ENCODE data around the gene PAK1IP1. TPM values are rescaled to one million over a fixed set of nuclear protein-coding genes. Genes with fewer than 3 reads are reported as not detected.

PAK1IP1 gene
- total and polyA plus RNA-seq, 3 donors from 2014 or later, result 9.5 to 12.5 (median 11.0) TPM

DNA sequence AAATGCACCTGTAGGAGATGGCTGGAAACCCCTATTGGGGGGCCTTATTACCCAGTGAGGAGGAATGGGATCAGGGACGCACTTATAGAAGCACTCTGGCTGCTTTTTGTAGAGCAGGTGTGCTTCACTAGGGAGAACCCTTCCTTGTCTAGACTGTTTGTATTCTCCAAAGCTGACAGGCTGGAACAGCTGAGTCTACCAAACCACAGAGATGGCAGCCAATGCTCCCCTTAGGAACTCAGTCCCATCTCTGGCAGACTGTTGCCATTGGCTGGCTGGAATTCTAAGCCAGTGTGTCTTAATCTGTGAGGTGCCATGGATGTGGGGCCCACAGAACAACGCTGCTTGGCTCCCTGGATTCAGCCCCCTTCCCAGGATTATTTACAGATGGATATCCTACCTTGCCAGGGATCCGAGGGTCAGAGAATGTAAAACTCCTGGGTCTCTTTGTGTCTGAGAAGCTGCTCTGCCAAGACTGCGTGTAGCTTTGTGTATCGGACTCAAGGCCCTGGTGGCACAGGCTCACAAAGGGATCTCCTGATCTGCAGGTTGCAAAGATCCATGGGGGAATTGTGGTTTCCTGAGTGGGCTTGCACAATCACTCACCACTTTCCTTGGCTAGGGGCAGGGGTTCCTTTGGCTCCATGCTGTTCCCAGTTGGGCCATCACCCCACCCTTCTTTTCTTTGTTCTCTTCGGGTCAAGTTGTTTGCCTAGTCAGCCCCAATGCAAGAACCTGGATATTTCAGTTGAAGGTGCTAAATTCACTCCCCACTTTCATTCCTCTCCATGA, 26.4 kb upstream of the PAK1IP1 start:
- WGBS, 2 donors, result 86 to 91% methylated on average over 6 of the region's 6 CpGs
- no peak overlapping the region for H3K4me3 ChIP-seq

GRCh38 chr6:10676403-10676802, 18.4 kb upstream of the PAK1IP1 start:
- no peaks in the 10 kb centered on the region for H3K36me3 ChIP-seq (ENCODE audit: low read depth, missing control alignments)
- no peaks in the 10 kb centered on the region for H3K27me3 ChIP-seq
- intact Hi-C loops (cut with DNase I; ENCODE audit: low total_unique reads), result no loop called here
- H3K4me3 ChIP-seq, result peak overlapping the region in 1 of 2 donors; percentile 36
- no peaks in the 10 kb centered on the region for H3K9me3 ChIP-seq
- no peaks in the 10 kb centered on the region for H3K4me1 ChIP-seq
- TF ChIP-seq POLR2A (IDR thresholded peaks at IDR 0.05) (no peak), CTCF (IDR thresholded peaks at IDR 0.05) (no peak)
- DNase-seq, result peak; percentile 81
- WGBS, 2 donors, result 62 to 72% methylated on average over 7 of the region's 7 CpGs
- H3K27ac ChIP-seq, result no peak overlapping the region

More for the DNA sequence above, 26.4 kb upstream of the PAK1IP1 start:
- intact Hi-C loops (cut with DNase I; ENCODE audit: low total_unique reads), result no loop called here
- no peak for DNase-seq
- H3K27me3 ChIP-seq, result no peaks in the 10 kb centered on the region
- H3K9me3 ChIP-seq, result no peaks in the 10 kb centered on the region
- no peaks in the 10 kb centered on the region for H3K4me1 ChIP-seq
- TF ChIP-seq CTCF (IDR thresholded peaks at IDR 0.05), result no peak
- no peak for TF ChIP-seq POLR2A (IDR thresholded peaks at IDR 0.05)
- H3K27ac ChIP-seq, result no peak overlapping the region
- H3K36me3 ChIP-seq (ENCODE audit: low read depth, missing control alignments), result no peaks in the 10 kb centered on the region

DNA sequence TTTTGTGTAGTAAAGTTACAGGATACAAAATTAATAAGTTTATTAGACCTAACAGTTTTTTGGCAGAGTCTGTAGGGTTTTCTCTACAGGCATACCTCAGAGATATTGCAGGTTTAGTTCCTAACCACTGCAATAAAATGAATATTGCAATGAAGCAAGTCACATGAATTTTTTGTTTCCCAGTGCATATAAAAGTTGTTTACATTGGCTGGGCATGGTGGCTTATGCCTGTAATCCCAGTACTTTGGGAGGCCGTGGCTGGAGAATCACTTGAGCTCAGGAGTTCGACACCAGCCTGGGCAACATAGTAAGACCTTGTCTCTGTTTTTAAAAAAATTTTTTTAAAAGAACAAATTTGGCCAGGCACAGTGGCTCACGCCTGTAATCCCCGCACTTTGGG, 16.3 kb upstream of the PAK1IP1 start:
- intact Hi-C loops (cut with DNase I; ENCODE audit: low total_unique reads), result no loop called here
- Histone ChIP-seq H3K4me1 (no peaks in the 10 kb centered on the region), H3K4me3 (no peak overlapping the region), H3K27me3 (no peaks in the 10 kb centered on the region), H3K9me3 (no peaks in the 10 kb centered on the region), H3K36me3 (ENCODE audit: low read depth, missing control alignments) (no peaks in the 10 kb centered on the region), H3K27ac (no peak overlapping the region)
- 88 to 97% methylated on average over 4 of the region's 4 CpGs for WGBS, 2 donors
- DNase-seq, result no peak
- TF ChIP-seq POLR2A (IDR thresholded peaks at IDR 0.05) (no peak), CTCF (IDR thresholded peaks at IDR 0.05) (no peak)

GRCh38 chr6:10681795-10682194, 13.0 kb upstream of the PAK1IP1 start:
- DNase-seq, result no peak
- 37 to 41% methylated on average over 3 of the region's 3 CpGs for WGBS, 2 donors

More at GRCh38 chr6:10681795-10682194, 13.0 kb upstream of the PAK1IP1 start:
- TF ChIP-seq POLR2A (IDR thresholded peaks at IDR 0.05) (no peak), CTCF (IDR thresholded peaks at IDR 0.05) (no peak)
- no peaks in the 10 kb centered on the region for H3K4me1 ChIP-seq
- H3K36me3 ChIP-seq (ENCODE audit: low read depth, missing control alignments), result no peaks in the 10 kb centered on the region
- no peak overlapping the region for H3K27ac ChIP-seq
- intact Hi-C loops (cut with DNase I; ENCODE audit: low total_unique reads), result no loop called here
- no peaks in the 10 kb centered on the region for H3K27me3 ChIP-seq
- no peak overlapping the region for H3K4me3 ChIP-seq
- no peaks in the 10 kb centered on the region for H3K9me3 ChIP-seq
